ENCODE data around the gene ANKRD6.

Gene ANKRD6

GRCh38 chr6:89564752-89565427 lies 131.9 kb downstream of the ANKRD6 start:
- no peak for DNase-seq (ENCODE audit: low spot score)

DNA sequence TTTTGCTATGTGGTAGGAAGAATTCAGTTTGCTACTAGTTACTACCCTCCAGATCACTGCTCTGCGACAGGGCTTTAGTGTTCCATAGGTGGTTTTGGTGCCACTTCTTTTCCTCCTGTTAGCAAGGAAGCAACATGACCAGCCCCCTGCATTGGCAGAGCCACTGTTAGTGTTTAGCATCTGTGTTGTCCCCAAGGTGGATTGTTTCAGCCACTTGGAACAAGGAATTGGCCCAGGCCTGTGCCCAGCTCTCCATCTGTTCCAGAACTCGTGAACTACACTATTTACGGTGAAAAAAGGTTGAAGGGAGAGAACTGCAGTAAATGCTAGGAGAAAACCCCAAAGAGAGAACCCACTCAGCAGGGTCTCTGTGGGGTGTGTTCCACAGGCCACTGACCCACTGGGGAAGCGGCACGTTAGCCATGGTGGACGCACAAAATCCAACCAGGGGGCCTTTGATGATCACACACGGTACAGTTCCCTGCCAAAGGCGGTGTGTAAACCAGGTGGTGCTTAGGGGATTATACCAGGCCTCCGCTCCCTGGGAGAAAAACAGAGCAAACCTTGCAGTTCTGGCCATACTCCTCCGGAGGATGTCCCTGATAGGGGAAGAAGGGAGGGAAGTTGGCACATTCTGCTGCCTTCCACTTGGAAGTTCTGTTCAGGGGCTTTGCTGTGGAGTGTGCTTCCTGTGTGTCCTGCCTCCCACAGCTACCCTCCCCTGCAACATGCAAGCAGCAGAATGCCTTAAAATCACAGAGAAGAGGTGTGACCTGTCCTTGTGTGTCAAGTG lies 133.3 kb downstream of the ANKRD6 start:
- DNase-seq (ENCODE audit: low spot score) = no peak

DNA sequence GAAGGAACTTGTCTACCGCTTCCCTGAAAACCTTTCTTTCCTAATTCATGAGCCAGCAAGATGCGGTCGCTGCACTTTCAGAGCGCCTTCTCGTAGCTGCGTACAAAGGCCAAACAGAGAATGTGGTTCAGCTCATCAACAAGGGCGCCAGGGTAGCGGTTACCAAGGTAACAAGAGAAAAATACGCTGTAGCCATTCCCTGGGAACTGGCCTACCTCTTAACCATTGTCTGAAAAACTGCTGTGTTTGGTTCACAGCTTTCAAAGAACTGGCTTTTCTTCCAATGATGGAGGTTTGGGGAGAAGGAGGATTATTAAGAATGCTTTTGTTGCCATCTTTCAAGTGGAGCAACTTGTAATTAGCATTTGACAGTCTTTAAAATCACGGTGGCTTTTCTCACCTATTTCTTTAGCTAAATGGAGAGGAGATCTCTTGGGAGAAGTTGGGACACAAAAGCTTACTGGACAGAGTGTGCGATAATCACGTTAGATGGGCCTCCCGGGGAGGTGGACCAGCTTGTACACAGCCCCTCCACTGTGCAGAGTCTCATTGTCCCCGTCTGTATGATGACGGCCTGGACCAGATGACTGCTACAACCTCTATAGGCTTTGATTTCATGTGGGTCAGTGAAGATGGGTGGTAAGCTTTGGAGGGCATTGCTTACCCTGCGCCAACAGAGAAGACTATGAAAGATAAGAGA lies 134.1 kb downstream of the ANKRD6 start:
- DNase-seq (ENCODE audit: low spot score) = no peak

GRCh38 chr6:89567630-89568390 lies 134.9 kb downstream of the ANKRD6 start:
- no peak for DNase-seq (ENCODE audit: low spot score)

DNA sequence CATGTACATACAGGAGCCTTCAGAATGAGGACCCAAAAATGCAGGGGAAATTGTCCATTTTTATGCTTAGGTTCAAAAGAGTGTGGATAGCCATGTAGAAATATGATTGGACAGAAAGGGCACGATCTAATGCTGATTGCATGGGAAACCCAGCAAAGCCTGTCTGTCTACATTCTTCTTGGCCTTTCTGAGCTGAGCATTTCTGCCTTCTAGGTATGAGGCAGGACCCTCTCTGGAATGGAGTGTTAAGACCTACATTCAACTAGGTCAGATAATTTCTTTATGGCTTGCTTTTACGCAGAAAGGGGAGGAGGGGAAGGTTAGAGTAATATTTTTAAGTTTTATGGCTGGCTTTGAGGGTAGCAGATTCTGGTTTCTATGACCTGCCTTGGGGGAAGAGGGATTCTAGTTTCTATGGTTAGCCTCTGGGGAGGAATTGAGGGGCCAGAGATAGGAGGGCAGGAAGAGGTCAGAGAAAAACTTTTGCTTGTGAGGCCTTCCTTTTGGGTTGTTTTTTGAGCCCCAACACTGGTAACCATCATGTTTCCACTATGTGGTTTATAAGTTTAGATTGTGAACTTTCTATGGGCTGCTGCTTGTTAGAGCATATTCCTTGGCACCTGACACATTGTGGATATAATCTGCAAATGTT lies 142.1 kb downstream of the ANKRD6 start:
- no peak for DNase-seq (ENCODE audit: low spot score)

GRCh38 chr6:89575562-89575960 lies 142.6 kb downstream of the ANKRD6 start:
- DNase-seq (ENCODE audit: low spot score) = no peak

DNA sequence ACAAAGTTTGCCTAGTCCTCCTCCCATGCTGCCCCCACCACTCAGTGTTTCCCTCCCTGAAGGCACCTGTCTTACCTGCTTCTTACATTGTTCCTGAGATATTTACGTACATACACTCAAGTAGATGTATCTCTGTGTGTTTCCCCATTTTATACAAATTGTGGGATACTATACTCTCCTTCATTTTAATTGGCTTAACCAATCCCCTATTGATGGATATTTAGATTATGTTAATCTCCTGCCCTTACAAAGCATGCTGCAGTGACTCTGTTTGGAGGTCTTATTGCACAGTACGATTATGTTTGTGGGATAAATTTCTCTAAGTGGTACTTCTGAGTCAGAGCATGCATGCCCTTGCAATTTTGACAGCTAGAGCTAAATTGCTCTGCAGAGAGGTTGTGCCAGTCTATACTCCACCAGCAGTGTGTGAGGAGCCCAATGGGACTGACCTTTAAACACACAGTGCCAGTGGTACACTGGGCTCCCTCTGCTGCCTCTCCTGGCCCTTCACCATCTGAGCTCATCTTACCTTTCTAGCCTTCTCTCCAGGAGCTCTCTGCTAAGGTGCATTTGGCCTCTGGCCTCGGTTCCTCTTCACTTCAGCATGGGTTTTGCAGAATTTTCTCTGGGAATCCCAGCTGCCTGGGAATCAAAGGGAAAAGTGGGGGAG lies 148.2 kb downstream of the ANKRD6 start:
- DNase-seq (ENCODE audit: low spot score) = no peak

DNA sequence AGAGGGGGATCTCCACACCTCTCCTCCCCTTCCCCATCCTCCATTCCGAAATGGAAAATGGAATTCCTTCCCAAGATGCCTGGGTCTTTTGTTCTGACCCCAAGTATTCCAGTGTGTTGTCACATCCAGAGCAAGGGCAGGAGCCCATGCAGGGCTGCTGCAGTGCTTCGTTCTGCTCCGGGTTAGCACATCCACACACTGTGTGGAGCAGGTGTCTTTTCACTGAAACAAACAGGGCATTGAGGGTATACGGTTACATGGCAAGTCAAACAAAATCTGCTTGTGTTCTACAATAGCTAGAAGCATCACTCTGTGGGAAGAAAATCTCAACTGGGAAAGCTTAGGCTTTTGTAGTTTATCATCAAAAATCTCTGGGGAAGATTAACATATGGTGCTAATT lies 148.7 kb downstream of the ANKRD6 start:
- no peak for DNase-seq (ENCODE audit: low spot score)

DNA sequence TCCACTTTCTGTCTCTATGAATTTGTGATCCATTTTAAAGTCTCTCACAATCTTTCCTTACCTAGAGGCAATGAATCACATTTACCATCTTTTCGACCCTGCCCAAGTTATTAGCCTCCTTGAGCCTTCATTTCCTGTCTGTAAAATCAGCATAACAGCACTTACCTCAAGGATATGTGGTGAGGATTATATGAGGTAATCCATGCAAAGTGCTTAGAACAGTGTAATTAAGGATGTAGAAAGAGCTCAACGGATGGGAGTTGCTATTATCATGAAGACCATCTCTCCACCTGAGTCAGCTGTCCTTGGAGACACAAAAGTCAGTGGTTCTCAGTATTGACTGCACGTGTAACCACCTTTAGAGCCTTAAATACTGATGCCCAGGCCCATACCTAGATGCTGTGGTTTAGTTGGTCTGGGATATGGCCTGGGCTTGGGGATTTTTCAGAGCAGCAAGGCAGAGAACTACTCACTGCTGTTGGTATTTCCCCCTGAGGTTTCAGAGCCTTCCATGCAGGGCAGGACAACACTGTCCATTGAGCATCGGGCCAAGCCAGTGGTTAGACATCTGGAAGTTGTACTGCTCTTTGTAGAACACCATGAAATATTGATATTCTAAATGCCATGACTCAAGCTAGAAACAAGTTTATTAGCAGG lies 149.8 kb downstream of the ANKRD6 start:
- no peak for DNase-seq (ENCODE audit: low spot score)

DNA sequence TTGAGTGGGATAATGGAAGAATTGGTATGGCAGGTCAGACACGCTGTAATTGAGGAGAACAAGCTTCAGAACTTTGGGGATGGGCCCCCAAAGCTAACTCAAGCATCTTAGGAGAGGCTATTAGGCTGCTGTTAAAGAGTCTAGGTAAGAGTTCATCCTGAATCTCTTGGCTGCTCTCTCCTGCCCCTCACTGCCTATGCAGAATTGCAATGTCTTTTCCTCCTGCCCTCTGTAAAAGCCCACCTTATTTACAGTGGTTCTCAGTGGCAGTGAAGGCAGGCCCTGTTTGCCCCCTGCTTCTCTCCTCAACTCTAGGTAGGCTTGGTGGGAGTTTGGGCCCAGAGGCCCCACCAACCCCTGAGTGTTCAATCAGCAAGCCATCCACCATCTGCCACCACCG lies 150.6 kb downstream of the ANKRD6 start:
- no peak for DNase-seq (ENCODE audit: low spot score)

- no peak for DNase-seq (ENCODE audit: low spot score)
Observed at GRCh38 chr6:89584539-89584938, 151.6 kb downstream of the ANKRD6 start.

- DNase-seq (ENCODE audit: low spot score) = no peak
Observed at GRCh38 chr6:89585154-89585553, 152.2 kb downstream of the ANKRD6 start.

- DNase-seq (ENCODE audit: low spot score) = no peak
Observed at GRCh38 chr6:89589297-89590025, 156.5 kb downstream of the ANKRD6 start.

GRCh38 chr6:89590133-89590532 lies 157.2 kb downstream of the ANKRD6 start:
- no peak for DNase-seq (ENCODE audit: low spot score)

DNA sequence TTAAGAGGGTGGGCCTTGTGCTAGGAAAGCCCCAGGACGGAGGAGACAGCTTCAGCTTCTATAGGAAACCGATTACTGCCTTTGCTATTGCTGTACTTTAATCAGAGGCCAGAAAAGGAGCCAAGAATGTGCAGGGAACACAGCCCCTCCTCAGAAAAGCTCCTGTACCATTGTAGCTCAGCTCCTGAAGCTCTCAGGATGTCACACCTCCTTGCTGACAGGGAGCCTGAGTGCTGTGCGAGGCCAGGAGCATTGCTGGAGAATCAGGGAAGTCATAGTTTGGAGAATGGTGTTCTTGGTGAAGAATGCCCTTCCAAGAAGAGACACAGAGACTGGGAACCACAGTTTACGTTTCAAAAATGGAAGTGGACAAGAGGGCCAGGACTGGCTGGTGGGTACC lies 158.8 kb downstream of the ANKRD6 start:
- no peak for DNase-seq (ENCODE audit: low spot score)

- DNase-seq (ENCODE audit: low spot score) = no peak
Observed at GRCh38 chr6:89596056-89596455, 163.1 kb downstream of the ANKRD6 start.

GRCh38 chr6:89596484-89596883 lies 163.5 kb downstream of the ANKRD6 start:
- DNase-seq (ENCODE audit: low spot score) = no peak

GRCh38 chr6:89597372-89597771 lies 164.4 kb downstream of the ANKRD6 start:
- no peak for DNase-seq (ENCODE audit: low spot score)

GRCh38 chr6:89597988-89598387 lies 165.0 kb downstream of the ANKRD6 start:
- no peak for DNase-seq (ENCODE audit: low spot score)

GRCh38 chr6:89599727-89600126 lies 166.8 kb downstream of the ANKRD6 start:
- no peak for DNase-seq (ENCODE audit: low spot score)

Measured in hematopoietic multipotent progenitor cell treated with erythropoietin and hydrocortisone succinate and interleukin-3 and kit ligand, for 17 days (in vitro differentiated cells).